ENCODE data around the gene AVL9.

AVL9 gene

DNA sequence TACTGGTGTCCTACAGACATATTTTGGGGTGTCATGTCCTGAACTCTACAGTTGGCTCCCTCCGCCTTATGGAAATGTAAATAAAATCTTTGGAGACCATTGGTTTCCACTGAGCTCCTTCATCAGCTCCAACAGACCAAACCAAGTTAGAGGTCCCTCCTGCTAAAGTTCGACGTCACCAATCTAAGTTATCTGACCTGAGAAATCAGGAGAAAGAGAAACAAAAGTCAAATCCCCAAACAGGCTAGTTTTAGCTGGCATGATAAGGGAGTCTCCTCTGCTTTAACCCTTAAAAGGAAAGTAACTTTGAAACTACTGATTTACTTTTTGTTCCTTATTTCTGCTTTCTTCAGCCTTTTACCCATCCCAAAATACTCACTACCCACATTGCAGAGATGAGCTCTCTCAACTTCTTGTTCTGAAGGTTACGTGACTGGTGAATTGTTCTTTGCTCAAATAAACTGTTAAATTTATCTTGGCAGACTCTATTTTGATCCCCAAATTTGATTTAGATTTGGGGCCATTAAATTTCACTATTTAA is 39.9 kb downstream of the AVL9 start:
- DNase-seq: no peak

DNA sequence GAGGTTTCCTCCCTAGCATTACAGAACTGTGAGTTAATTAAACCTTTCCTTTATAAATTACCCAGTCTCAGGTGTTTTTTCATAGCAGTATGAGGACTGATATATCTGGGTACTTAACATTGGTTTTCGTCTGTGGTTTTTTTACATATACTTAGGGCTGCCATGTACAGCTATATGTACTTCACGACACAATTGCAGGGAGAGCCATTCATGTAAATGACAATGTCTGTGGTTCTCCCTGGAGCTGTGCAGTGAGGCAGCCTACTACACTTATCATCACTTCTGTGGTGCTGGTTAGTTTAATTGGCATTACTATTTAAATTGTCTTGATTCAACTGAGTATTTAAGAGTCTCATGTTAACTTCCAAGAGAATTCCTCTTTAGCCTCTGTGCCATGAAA is 40.7 kb downstream of the AVL9 start:
- no peak for DNase-seq

DNA sequence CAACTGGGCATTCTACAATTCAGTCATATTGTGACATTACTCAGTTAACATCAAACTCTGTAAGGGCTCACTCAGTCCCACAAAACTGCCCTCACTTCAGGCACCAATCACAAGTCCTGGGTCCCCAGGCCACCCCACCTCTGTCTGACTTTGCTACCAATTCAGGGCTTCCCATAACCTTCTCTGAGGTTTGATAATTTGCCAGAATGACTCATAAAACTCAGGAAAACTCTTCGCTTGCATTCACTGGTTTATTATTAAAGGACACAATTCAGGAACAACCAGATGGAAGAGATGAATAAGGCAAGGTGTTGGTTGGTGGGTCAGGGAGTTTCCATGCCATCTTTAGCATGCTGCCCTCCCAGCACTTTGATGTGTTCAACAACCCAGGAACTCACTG is 41.3 kb downstream of the AVL9 start:
- DNase-seq: no peak

DNA sequence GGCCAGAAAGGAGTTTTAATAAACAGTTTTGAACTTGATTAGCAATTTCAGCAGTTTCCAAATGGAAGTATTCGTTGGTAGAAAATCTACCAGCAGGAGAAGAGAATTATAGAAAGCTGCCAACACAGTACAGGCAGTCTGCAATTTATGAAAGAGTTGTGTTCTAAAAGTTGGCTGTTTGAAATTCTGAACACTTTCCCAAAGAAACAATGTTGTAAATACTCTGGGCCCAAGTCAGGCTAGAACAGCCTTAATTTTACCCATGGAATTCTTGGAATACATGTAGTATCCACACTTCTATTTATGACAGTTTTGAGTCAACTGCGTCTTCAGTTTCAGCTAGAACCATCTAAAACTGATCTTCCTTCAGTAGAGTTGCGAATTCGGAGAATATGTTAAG is 42.5 kb downstream of the AVL9 start:
- no peak for DNase-seq

DNA sequence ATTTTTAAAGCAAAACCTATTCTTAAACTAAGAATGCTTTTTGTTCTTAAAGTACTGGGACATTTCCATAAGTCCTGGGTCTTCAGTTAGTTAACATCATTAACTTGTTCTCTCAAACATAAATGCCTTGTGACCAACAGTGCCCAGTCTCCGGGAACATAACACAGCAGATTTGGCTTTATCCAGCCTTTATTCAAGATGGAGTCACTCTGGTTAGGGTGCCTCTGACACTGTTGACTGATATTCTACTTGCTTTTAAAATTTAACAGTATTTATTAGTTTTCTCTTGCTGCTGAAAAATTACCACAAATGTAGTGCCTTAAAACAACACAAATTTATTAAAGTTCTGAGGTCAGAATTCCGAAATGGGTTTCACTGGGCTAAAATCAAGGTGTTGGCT is 44.1 kb downstream of the AVL9 start:
- no peak for DNase-seq

DNA sequence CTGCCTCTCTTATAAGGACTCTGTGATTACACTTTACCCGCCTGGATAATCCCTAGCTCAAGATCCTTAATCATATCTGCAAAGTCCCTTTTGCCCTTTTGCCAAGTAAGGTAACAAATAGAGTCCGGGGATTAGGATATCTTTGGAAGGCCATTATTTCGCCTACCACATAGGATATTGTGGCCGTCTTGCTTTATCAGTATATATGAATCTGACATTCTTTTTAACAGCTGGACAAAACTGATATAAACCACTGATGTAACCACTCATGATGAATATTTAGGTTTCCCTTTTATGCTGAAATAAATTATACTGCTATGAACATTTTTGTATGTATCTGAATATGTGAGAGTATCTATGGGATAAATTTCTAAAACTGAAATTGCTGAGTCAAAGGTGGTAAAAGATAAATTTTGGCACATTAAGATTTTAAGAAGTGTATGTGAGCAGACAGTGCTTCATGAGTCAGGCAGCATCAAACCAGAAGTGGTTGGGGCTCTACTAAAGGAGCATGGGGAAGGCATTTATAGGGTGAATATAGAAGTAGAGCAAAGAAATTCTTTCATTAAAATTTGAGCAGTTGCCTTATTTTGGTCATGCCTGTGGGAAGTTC is 44.7 kb downstream of the AVL9 start:
- DNase-seq: no peak

DNA sequence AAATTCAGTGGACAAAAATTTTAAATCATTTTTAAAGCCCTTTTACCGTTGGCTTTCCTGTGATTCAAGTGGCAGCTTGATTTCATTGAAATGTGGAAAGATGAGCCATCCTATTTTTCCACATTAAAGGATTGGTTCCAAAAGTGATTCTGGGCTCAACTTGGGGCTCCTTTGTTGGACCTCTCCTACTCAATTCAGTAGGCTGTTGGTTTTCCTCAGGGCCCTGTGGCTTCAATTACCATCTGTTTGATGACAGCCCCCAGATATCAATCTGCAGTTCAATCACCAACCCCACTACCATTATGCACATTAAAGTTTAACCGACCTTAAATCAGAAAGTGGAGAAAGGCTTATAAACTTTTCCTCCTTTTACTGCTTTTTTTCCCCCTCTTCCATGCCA is 47.3 kb downstream of the AVL9 start:
- DNase-seq: no peak

DNA sequence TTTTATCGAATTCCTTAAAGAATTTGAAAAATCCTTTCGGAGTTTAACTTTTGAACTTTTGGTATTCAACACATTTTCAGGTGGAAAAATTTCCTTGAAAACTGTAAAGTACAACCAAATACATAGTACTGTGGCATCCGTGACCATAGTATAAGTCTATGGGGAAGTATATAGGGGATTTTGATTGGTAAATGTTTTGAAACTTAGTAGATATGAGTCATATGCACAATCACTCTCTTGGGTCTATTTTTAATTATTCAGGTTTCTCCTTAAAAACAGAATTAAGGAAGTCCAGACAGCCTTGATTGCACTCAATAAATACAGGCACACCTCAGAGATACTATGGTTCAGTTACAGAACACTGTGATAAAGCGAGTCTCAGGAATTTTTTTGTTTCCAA is 64.2 kb downstream of the AVL9 start:
- no peak for DNase-seq

DNA sequence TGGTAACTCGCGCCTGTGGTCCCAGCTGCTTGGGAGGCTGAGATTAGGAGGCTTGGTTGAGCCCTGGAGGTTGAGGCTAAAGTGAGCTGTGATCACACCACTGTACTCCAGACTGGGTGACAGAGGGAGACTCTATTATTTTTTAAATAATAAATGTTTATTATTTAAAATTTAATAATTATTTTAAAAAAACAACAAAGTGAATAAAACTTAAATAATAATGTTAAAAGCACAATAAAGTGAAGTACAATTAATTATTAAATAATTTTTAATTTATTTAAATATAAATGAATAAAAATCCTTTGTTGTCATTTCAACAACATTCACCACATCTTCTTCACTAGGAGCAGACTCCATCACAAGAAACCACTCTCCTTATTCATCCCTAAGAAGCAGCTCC is 64.8 kb downstream of the AVL9 start:
- no peak for DNase-seq

DNA sequence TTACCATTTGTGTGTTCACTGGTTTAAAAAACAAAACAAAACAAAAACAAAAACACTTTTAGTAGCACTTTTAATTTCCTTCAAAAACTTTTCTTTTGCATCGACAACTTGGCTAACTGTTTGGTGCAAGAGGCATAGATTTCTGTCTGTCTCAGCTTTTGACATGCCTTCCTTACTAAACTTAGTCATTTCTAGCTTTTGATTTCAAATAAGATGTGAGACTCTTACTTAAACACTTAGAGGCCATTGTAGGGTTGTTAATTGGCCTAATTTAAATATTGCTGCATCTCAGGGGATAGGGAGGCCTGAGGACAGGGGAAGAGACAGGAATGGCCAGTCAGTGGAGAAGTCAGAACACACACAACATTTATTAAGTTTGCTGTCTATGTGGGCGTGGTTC is 66.3 kb downstream of the AVL9 start:
- DNase-seq: no peak

DNA sequence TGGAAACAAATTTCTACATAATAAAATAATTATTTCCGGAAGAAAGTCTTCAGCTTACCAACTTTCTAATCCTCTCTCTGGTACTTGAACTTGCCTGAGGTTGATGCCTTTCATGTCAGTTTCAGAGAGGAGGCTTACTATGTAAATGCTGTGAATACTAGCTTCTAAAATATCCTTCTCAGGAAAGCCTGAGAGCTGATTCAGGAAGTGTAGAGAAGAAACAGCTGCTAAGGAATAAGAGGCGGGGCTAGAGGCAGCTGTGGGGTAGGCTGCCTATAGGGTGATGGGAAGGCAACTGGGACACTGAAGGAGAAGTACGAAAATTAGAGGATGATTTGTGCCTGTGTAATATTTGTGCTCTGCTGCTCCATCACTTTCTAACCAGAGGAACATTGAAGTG is 69.3 kb downstream of the AVL9 start:
- no peak for DNase-seq

DNA sequence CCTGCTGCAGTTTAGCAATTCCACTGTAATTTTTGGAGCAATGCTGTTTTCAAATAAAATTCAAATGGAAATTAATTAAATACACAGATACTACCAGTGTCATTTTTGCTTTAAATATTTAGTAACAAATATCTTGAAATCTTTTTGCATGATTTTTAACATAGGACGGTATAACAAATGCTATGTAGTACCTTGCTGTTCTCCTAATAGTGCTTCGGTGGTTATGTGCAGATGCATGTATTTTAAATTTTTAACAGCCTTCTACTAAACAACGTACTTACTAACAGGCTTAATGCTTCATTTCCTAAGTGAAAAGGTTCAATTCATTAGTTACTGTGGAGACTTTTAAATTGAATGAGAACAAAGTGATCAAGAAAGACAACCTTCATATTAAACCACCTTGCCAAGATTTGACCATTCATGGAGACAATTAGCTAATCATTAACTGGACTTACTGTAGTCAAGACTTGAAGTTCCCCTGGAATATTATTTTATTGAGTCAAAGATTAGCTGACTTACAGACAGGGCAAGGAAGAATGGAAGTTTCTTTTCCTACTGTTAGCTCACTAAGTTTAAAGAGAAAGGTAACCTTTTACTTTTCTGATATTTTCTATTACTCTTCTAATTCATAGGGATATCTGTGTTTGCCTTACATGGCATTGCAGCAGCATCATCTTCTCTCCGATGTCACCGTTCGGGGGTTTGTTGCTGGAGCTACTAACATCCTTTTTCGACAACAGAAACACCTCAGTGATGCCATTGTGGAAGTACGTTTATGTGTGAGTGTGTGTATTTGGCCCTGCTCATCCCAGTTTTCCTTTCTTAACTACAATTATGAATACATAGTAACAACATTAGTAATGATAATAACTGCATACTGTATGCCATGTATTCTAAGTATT is 74.3 kb downstream of the AVL9 start:
- no peak for DNase-seq

DNA sequence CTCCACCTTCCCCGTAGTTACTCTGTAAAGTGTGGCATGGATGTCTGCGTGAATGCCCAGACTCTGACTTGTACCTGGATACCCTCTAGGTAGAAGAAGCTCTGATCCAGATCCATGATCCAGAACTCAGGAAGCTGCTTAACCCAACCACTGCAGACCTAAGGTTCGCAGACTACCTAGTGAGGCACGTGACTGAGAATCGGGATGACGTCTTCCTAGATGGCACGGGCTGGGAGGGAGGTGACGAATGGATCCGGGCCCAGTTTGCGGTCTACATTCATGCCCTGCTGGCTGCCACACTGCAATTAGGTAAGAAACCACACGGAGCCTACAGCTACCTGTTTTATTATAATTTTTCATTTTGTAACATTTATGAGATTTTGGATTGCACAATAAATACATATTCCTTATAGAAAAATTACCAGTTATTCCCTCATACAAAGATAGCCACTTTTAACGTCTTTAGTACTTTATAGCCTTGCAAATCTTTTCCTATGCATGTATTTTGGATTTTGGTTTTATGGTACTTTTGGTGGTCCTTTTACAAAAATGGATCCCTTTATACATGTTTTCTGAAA is 77.9 kb downstream of the AVL9 start:
- no peak for DNase-seq

DNA sequence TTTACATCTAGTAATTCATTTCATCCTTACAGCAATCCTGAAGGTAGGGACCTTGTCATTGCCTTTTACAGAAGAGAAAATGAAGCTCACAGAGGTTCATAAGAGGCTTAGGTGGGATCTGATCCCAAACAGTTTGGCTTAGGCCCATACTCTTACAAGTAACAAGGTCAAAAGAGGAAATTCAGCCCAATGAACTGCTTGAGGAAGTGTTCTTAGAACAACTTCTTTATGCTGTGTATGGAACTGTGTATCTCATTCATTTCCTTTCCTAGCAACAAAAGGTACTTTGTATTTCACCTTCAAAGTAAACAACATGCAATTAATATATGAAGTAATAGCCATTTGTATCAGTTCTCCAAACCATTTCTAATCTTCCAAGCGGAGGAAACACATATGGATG is 79.3 kb downstream of the AVL9 start:
- no peak for DNase-seq

DNA sequence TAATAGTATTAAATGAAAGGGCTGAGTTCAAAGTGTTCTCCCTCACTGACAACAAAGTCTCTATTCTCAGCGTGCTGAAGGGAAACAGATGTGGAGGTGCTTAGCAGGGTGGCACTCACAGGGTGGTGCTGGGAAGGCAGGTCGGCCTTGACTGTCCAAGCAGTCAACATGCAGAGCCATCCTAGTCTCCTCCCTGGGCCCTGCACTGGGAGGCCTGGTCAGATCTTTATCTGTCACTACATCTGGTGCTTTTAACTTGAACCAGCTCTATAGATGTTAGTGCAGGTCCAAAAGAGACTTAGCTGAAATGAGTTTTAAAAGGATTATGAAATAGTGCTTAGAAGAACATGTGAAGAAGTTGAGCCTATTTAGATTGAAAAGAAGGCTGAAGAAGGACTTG is 82.1 kb downstream of the AVL9 start:
- DNase-seq: no peak

DNA sequence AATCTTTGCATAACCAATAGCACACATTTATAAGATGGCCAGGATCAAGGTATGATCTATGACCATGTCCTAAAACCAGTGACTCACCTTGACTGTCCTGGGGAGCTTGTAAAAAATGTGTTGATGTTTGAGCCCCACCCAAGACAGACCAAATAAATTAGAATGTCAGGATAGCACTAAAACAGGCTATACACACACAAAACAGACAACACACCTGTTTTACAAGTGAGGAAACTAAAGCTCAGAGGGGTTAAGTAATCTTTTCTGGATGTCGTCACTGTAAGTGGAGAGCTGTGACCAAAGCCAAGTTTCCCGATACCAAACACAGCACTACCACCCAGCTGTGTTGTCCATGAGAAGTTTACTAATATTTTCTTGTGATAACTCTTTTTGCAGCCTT is 84.5 kb downstream of the AVL9 start:
- no peak for DNase-seq

DNA sequence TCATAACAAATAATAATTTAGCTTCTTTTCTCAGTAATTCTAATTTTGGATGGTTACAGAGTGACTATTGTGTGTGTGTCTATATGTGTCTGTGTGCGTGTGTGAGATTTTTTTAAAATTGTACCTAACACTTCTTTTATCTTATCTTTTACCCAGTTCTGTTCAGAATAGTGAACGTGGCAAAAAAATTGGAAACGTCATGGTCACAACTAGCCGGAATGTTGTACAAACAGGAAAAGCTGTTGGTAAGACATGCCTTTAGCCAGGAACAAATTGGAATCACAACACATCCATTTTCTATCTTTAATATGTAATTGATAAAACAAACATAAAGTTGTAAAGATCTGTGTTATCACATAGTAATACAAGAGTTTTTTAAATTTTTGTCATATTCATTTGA is 85.4 kb downstream of the AVL9 start:
- DNase-seq: no peak

DNA sequence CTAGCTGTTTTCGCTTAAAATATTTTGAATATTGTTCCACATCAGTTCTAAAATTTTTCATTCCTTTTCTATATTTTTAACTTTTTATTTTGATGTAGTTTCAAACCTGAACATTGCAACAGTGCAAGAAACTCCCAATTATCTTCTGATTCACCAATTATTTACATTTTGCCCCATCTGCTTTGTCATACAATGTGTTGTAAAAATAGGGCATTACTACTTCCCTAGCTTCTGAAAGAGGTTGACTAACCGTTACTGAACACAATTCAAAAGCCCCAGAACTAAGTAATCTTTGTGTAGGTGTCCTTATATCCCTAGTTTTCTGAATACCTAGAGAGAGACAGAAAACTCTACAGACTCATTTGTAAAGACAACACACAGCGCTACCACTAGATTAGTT is 86.7 kb downstream of the AVL9 start:
- no peak for DNase-seq

DNA sequence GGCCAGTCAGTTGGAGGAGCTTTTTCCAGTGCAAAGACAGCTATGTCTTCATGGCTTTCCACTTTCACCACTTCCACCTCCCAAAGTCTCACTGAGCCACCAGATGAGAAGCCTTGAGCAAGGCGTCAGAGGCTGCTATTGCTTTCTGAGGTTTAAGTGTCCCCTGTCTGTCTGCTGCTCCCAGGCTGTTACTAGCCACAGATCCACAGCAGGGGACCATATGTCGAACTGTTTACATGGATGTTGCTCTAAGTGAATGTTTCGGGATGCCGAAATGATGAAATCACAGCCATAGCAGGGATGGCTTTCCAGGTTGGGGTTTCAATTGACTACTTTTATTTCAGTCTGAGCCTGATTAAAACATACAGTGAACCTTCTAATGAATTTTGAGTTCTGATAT is 88.5 kb downstream of the AVL9 start:
- no peak for DNase-seq

DNA sequence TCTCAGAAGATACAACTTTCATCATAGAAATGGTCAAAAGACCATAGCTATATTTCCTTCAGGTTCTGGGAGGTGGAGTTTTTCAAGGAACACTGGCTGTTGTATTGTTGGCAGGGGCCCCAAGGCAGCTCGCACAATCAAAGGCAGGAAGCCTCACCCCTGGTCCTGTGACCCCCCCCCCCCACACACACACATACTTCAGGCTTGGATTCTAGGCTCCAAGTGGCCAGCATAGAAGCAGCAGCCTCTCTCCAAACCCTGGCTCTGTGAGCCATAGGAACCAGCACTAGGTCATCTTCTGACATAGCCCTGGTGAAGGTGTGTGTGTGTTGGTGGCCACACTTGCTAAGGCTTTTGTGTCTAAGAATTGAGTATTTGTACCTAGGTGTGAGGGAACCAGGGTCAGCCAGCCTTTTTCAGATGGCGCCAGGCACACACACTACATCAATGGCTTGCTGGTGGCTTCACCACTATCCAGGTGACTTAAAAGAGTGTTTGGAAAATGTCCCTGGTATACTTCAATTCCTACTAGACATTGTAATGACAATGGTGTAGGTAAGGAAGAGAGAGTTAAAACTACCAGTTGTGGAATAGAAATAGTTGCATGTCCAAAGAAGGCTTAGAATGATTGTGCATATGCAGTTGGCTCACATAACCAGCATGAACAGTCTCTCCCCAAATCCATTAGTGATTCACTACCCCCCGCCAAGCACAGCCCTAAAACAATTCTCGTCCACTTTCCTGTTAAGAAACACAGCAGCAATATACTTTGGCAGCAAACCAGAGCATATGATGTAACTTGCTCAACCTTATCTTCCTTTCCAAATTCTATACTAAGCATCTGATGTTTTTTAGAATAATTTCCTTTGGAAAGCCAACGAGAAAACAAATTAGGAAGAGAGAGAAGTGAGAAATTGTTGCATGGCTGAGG is 91.3 kb downstream of the AVL9 start:
- no peak for DNase-seq

DNA sequence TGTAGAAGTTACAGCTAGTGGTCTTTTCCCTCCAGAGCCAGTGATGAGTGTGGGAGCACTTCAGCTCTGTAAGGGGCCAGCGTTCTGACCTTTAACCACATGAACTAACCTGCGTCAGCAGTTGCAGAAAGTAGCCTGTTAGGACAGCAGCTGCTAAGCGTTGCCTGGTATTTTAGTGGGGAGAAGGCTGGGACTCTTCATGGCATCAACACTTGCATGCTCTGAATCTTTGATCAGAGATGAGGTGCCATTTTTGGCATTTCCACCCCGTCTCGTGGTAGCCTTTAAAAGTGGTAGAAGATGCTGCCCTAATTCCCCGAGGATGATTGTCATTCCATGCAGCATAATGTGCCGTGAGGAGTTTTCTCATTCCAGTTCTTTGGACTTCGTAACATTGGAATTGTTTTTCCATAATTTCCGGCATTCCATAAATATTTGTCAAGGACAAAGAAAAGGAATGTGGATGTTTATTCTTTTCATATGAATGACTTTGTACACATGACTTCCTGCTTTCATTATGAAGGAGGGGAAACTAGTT is 92.2 kb downstream of the AVL9 start:
- no peak for DNase-seq

DNA sequence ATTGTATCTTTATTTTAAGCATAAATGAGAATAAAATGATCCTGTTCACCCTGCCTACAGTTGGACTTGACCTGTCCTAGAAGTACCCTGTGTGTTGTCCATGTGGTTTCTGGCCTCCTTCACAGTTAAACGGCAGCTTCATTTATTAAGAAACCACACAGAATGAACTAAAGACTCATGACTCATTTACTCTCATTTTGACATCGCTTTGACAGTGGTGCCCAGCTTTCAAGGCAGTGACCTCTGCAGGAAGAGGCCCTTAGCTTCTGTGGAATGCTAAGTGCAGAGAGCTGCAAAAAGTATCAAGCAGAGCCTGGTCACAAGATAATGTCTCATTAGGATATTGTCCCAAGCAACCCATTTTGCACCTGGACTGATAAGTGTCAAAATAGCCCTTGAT is 93.4 kb downstream of the AVL9 start:
- no peak for DNase-seq

DNA sequence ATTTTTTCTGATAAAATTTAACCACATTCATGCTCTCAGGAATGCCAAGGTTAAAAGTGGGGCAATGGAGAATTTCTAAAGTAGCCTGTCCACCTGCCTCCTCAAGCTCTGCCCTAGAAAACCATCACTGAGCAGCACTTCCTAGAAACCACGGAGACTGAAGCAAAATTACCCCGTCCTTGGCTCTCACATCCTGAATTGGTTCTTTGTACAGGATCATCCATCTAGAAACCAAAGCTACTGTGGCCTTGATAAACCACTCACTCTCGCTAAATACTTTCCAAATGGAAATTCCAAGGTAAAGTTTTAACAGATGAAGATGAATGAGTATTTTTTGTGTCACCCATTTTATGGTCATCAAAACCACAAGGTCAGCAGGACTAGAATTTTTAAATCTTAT is 96.6 kb downstream of the AVL9 start:
- DNase-seq: no peak
